ENCODE data around the gene GINS1. TPM values are rescaled to one million over a fixed set of nuclear protein-coding genes. Genes with fewer than 3 reads are reported as not detected.
A peak's percentile ranks its signal among the peaks of the same experiment; 100 is the strongest.
"Not testable (repeated sequence)": the region's sequence is repeated elsewhere in the genome, so short reads cannot be mapped to it uniquely, and the experiment has no call there.

GINS1 gene
- total RNA-seq, 1 donor from 2014 or later: 7.3 TPM

DNA sequence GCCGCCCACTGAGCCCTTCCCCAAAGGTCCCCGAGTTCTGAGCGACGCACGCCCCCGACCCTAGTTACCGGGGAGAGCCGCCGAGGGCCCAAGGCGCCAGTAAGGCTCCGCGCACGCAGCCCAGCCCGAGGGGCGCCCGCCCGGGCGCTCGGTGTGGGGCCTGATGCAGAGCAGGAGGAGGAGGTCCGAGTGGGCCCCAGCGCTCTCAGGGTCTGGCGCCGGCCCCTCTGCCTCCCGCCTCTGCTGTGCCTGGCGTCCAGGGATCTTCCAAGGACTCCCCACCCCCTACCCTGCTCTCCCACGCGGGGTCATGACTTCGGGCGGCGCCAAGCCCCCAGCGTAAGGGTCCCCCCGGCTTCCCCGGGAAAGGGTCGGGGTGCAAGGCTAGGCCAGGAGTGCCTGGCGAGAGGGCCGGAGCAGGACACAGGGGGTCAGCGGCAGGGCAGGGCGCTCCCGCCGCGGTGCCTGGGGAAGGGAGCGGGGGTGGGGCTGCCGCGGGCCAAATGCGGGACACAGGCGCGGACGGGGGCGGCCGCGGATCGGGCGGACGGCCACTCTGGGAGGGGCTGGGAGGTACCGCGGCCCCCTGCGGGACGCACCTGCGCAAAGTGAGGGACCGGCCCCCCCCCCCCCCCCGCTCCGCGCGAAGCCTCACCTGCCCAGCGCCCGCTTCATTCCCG is 17.5 kb upstream of the GINS1 start:
- no peak for DNase-seq

DNA sequence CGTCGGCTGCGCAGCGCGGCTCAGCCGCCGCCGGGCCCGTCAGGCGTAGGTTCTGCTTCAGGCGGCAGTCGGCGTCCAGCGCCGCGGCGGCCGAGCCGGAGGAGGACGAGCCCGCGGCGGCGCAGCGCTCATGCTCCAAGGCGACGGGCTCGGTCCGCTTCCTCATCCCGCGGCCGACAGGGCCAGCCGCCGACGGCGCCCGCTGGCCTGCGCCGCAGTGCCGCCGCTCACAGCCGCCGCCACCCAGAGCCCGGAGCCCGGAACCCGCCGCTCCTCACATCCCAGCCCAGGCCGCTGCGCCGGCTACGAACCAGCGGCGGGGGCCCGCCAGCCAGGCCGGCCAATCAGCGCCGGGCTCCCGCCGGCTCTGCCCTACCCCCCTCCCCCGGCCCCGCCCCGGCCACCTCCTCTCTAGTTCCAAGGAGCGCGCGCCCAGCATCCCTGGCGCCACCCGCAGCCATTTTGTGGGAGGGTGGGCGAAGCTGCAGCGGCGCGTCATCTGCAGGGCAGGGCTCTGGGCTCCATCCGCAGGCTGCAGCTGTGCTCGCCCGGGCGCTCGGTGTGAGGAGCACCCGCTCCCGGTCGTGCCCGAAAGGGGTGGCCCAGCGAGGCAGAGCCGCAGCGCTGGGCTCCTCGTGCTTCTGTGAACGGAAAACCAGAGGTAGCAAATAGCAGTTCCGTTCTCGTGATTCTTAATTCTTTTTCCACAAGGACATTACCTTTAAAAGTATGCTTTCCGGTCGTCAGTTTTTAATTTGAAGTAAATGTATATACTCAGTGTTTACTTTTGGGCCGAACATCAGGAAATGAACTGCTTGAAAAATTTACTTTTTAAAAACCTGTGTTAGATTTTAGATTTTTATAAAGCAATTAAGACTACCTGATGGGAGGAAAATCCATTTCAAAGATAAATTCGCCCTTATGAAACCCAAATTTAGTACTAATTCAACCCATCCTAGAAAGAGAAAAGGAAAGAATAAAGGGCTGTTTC is 16.6 kb upstream of the GINS1 start, which contains the start of gene ABHD12:
ABHD12 (minus strand) TSS at position 298 of the 991 bp plus-strand sequence; CDS start at position 166, 132 bp downstream.
- peak; percentile 93 for DNase-seq

DNA sequence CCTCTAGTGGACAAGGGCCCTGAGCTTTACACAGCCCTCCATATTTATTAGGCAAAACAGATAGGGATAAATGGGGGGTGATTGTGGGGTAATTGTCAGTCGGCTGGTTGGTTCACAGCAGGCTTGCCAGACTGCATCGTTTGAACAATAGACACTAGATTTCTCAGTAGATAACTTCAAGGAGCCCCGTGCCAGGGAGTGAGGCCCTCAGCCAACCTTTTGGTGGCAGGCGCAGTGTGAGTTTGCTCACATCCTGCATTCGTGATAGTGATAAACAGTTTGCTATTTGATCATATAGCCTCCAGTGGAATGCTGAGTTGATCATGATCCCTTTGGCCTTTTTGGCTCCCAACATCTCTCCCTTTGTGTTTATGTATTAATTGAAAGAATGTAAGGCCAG is 13.2 kb upstream of the GINS1 start:
- DNase-seq: no peak

DNA sequence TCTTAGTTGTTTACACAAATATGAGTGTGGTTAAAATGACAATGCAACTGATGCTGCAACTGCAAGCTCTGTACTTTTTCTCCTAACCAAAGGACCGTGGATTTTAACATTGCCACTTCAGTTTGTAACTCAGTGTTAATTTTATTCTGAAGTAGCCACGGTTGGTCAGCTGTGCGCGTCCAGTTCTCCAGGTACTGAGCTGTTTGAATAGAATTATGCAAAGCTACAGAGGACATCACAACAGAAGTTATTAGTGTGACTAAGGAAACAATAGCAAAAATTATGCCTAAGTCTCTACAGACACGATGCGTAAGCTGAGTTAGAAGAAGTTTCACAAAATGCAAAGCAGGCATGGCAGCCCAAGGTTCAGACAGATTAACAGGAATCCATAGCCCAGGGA is 12.5 kb upstream of the GINS1 start:
- DNase-seq: no peak

DNA sequence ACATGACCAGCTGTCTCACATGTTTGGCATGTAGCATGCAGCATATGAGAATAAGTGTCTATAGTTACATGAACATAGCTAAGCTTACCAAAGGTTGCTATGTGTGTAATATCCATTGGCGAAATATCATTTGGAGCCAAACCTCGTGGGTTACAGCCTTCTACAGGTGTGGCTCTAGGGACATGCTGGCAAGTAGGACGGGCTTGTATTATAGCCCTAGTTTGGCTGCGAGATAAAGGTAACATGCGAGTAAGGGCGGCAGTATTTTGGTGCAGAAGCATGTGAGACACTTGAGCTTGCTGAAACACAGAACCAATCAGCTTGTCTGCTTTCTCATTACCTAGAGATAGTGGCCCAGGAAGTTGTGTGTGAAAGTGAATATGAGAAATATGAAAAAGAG is 10.4 kb upstream of the GINS1 start:
- no peak for DNase-seq

DNA sequence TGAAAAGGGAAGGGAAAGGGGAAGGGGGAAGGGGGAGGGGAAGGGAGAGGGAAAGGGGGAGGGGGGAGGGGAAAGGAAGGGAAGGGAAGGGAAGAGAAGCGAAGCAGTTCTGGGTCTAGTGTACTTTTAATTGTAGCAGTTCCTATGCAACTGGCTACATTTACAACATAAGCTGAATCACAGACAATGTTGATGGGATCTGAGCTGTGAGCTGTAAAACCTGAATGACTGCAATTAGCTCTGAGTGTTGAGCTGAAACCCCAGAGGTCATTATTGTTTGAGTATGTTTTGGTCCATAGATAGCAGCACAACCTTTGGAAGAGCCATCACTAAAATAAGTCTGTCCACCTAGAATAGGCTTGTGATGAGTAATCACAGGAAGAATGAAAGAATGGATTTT is 9.7 kb upstream of the GINS1 start:
- no peak for DNase-seq

DNA sequence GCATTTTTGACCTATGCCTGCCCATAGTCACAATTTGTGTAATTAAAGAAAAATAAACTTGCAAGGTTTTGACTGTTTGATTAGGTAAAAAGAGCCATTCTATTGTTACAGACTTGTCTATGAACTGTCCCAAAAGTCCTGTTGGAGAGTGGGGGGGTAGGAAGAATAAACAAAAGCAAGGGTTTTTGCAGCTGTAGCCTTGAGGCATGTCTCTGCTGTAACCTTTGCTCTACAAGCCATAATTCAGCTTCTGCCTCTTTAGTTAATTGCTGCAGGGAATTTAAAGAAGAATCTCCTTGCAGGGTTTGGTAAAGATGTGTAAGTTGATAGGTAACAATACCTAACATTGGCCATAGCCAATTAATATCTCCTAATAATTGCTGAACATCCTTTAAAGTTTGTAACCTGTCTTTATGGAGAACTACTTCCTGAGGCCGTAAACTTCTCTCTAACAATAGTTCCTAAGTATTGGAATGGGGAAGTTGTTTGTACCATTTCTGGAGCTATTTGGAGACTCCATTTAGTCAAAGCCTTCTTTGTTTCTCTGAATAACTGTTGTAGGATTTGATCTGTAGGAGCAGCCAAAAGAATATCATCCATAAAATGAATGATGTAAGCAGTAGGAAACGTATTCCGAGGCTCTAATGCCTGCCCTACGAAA is 9.0 kb upstream of the GINS1 start:
- no peak for DNase-seq

DNA sequence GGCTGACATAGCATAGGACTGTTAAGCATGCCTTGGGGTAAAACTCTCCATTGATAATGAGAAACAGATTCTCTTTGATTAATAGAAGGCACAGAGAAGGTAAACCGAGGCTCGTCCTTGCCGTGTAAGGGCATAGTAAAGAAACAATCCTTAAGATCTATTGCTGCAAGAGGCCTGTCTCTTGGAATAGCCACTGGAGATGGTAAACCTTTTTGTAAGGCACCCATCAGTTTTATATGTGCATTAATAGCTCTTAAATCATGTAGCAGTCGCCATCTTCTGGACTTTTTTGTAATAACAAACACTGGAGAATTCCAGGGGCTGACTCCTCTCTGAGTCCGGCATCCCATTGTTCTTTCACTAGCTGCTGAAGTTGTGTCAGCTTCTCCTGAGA is 8.4 kb upstream of the GINS1 start:
- peak; percentile 52 for DNase-seq

DNA sequence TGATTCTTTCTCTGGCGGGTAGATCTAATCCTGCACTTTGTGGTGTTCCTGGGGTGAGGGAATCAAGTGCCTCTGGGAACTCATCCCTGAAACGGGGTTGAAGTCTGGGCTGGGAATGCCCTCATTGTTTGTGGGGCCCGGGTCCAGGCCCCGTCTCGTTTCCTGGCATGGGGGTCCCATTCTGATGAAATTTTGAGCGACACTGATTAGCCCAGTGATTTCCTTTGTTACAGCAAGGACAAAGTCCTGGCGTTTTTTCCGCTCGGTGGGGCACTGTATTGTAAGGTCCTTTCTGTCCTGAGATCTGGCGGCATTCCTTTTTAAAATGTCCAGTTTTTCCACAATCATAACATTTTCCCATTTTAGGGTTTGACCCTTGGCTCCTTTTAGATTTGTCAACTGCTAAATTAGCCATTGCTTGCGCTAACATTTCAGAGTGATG is 7.2 kb upstream of the GINS1 start:
- not testable (repeated sequence) for DNase-seq

DNA sequence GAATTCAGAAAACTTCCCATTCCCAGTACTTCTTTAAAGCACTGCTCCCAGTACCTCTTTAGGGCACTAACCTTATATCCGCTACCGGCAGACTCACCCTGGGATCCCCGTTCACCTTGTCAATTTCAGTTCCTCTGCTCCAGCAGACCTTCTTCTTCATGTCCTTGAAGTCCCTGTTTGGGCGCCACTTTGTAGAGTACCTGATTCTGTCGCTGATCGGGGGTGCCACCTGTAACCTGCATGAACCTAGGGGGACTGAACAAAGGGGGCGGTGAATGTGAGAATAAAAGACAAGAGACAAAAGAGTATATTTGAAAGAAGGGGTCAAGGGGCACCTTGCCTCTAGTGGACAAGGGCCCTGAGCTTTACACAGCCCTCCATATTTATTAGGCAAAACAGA is 4.9 kb upstream of the GINS1 start:
- no peak for DNase-seq

DNA sequence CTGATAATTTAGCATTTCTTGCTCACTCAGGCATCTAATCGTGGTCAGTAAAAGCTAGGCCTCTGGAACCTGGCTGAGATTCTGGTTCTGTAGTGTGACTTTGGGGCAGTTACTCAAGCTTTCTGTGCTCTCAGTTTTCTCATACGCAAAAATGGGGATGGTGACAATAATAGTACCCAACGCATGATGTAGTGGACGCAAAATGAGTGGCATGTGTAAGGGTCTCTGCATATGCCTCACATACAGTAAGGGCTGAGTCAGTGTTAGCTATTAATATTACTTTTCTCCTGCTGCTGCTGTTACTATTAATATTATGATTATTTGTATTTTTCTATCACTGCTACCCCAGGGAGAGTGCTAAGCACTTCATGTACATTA is 686 bp downstream of the GINS1 start:
- no peak for DNase-seq

DNA sequence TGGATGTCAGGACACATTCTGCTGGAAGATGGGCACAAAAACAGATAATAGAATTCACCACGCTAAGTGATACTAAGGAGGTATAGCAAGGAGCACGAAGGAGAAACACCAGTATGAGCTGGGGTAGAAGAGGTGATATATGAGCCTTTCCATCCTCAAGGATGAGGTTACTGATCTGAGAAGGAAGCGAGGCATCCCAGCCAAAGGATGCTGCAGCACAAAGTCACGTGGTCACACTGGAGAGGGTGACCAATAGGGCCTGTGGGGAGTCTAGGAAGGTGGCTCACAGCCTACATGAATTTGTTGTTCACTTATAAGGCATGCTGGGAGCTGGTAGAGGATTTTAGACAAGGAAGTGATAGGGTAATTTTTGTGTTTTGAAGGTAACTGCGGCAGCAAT is 1.4 kb downstream of the GINS1 start:
- no peak for DNase-seq

DNA sequence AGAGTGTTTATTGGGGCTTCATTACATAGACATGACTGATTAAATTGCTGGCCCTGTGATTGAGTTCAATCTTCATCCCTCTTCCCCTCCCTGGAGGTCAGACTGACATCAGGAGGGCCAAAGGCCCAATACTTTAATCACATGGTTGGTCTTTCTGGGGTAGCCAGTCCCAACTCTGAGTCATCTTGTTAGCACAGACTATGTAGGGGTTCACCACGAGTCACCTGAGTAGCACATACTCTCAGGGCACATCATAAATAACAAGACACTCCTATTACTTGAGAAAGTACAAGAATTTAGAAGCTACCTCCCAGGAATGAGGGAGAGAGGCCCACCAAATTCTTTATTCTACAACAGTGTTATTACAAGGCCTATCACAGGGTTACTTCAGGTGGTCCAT is 11.3 kb downstream of the GINS1 start:
- DNase-seq: no peak

DNA sequence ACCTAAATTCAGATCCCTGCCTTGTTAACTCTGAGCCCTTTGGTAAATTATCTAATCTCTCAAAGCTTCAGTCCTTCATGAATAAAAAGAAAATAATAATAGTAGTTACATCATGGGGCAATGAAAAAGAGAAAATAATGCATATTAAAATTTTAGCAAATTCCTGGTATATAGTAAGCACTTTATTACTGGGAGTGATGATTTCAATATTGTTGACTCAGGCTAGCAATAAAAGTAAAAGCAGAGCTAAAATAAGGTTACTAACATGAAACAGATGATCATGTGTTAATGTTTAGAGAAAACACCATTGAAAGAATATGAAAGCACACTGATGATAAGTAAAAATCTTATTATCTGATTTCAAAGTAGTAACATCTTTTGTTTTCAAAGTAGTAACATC is 13.6 kb downstream of the GINS1 start:
- peak; percentile 1 for DNase-seq

DNA sequence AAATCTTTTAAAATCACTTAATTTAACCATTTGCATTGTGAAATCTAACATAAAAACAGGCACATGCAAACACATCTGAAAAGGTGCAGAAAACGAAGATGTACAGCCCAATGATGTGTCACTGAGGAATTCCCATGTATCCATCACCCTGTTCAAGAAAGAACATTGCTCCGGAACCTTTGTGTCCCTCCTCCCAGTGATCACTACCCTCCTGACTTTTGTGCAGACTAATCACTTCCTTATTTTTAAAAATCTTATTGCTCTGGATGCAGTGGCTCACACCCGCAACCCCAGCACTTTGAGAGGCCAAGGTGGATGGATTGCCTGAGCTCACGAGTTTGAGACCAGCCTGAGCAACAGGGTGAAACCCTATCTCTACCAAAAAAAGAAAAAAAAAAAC is 14.6 kb downstream of the GINS1 start:
- no peak for DNase-seq

DNA sequence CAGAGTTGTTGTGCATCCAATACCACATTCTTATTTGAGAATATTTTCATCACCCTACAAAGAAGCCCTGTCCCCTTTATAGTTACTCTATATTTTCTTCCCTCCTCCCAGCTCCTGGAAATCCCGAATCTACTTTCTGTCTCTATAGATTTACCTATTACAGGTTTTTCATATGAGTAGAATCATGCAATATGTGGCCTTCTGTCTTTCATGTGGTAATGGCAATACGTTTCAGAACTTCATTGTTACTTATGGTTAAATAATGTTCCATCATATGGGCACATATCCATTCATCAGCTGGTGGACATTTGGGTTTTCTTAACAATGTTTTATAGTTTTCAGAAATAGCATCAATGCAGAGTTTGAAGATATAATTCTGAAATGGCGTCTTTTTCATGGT is 17.1 kb downstream of the GINS1 start:
- no peak for DNase-seq

DNA sequence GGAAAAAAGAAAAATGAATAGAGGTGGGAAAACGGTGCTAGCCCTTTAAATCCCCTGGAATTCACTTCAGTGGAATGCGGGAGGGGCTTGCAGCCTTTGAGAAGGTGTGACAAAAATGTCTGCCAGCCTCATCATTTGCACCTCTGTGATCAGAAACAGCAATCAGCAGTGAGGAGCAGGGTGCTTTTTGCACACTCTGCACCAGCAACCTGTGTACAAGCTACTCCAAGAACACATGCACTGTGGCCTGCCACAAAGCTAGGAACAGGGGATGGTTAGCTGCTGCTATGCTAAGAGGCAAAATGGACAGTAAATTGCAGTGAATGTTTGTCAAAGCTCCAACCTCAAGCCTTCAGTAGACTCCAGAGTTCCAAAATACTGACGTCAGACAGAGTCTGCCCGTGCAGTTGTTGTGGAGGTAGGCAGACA is 29.7 kb downstream of the GINS1 start:
- no peak for DNase-seq

DNA sequence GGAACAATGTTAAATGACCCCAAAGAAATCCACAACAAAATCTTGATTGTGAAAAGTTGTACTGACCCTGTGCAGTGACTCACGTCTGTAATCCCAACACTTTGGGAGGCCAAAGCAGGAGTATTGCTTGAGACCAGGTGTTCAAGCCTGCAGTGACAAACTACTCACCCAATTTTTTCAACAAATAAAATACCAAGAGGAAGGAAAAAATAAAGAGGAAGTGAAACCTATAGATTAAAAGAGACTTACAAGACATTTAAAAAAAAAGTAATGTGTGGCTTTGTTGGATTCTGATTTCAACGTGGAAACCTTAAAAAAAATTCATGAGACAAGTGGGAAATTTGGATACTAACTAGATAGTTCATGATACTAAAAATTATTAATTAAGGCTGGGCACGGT is 31.9 kb downstream of the GINS1 start:
- DNase-seq: no peak

DNA sequence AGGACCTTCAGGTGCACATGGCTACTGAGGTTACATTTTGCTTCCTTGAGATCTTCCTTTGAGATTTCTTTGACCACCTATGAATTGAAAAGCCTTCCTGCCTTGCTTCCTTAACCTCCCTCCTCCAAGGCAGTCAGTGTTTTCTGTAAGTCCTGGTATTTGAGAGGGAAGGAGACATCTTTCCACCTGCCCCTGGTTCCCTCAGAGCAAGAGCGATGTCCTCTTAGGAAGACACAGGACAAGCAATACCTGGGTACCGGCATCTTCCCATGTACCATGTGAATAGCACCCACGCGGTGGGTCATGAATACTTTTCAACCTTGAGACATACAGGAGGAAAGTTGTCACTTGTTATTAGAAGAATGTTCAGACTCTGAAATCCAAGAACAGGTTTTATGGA is 37.1 kb downstream of the GINS1 start:
- DNase-seq: no peak

DNA sequence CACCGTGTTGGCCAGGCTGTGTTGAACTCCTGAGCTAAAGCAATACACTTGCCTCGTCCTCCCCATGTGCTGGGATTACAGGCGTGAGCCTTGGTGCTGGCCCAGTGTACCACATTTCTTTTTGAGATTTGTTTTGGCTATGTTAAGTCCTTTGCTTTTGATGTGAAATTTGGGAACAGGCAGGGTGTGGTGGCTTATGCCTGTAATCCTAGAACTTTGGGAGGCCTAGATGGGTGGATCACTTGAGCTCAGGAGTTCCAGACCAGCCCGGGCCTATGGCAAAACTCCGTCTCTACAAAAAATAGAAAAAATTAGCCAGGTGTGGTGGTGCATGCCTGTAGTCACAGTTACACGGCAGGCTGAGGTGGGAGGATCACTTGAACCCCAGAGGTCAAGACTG is 40.2 kb downstream of the GINS1 start:
- no peak for DNase-seq

DNA sequence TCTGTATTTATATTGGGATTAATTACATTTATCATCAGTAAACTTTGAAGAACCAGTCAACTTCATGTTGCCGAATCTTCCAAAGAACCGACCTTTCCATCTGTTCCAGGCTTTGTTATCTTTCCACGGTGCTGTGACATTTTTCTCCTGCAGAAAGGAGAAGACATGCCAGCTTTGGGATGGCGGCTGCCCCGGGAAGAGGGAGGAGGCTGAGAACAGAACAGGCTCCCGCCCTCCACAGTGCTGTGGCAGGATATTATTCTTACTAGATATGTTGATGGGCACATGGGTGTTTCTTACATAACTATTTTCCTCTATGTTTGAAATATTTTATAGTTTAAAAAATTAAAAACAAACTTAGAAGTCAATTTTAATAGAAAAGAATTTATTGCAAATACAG is 44.9 kb downstream of the GINS1 start:
- no peak for DNase-seq

DNA sequence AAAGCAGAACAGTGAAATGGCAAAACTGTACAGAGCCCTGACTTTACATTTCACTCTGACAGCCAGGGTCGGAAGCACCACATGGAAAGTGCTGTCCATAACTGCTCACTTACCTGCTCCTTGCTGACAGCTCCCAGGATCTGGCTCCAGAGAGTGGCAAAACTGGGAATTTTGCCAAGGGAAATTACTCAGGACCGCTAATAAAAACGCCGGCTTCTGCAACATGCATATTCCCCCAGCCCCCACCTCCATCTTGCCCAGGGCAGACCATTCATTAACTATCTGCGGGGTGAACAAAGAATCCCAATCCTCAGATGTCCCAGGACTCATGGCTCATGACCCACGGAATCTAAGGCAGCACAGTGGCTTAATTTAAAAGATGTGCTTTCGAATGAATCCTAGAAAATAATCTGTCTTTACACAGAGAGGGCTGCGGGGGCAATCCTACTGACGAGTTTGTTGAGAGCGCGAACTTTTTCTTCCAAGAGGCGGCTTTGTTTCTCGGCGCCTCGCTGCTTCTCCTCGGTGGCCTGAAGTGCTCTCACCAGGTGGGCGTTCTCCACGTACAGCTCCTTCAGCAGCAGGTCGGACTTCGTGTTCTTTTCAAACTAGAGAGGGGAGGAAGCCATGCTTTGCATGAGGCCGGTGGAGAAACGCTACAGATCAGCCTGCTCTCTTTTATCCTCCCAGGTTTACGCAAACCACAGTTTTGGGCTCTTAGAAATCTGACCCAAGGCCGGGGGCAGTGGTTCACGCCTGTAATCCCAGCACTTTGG is 45.8 kb downstream of the GINS1 start:
- no peak for DNase-seq
